B cell (primary cell): ENCODE measurements around the gene AQP5. TPM values are rescaled to one million over a fixed set of nuclear protein-coding genes. Genes with fewer than 3 reads are reported as not detected.

Experiments
- ATAC-seq: fragments of 200-7000 bp; cut with Tn5 transposase; one replicate; pipeline ENCODE4 v1.10.0; 2021; ENCODE audit warnings: low read depth, mild to moderate bottlenecking, moderate number of reproducible peaks, moderate library complexity
- CTCF ChIA-PET: fragments of 350-600 bp; sonication (Branson Sonifier 250); formaldehyde crosslinking; loops from one replicate; lab custom pipeline; 2021; ENCODE audit warnings: antibody characterized with exemption, inconsistent platforms; lab: Charles Lee
- POLR2A ChIA-PET: fragments of 350-600 bp; sonication (Branson Sonifier 250); formaldehyde crosslinking; loops from one replicate; lab custom pipeline; 2021; ENCODE audit warnings: antibody characterized with exemption; lab: Charles Lee
- DNase-seq: peaks from one replicate; pipeline ENCODE4 v3.0.0; 2013
- H2AFZ ChIP-seq: 2 replicates; pipeline ENCODE4 v1.6.1; 2012; ENCODE audit warnings: mild to moderate bottlenecking, low read depth, low read length; ENCODE audit not compliant: insufficient read depth, poor library complexity, severe bottlenecking
- H3K27ac ChIP-seq, 2 donors: 1 replicate in 1 of 2; 2 replicates in 1 of 2; pipeline ENCODE4 v1.5.1; 2012 to 2013; ENCODE audit warnings: low read length in 2 of 2, mild to moderate bottlenecking in 2 of 2, moderate library complexity in 1 of 2
- H3K27me3 ChIP-seq, 4 experiments: fragments of 200-600 bp in 1 of 4; sonication (generic) in 1 of 4; replicated peaks in 1 of 4; 1 replicate in 2 of 4; 2 replicates in 2 of 4; pipeline versions ENCODE4 v1.6.1 to v1.7.0; 2013 to 2016; ENCODE audit warnings: low read length in 3 of 4, mild to moderate bottlenecking in 2 of 4, mixed read lengths in 1 of 4, moderate library complexity in 1 of 4; ENCODE audit not compliant: insufficient read depth in 4 of 4, control insufficient read depth in 3 of 4; ENCODE audit errors: control extremely low read depth in 1 of 4
- H3K36me3 ChIP-seq, 2 experiments: replicated peaks in 1 of 2; 1 replicate in 1 of 2; 2 replicates in 1 of 2; pipeline versions ENCODE4 v1.6.1 to v1.7.1; 2013; ENCODE audit warnings: low read length in 1 of 2; ENCODE audit not compliant: insufficient read depth in 2 of 2, control insufficient read depth in 1 of 2; ENCODE audit errors: control extremely low read depth in 1 of 2, extremely low read depth in 1 of 2
- H3K4me1 ChIP-seq, 2 donors: fragments of 200-600 bp in 1 of 2; sonication (generic) in 1 of 2; 1 replicate in 1 of 2; 2 replicates in 1 of 2; pipeline versions ENCODE4 v1.5.1 to v1.6.1; 2013 to 2017; ENCODE audit warnings: low read length in 2 of 2; ENCODE audit not compliant: control insufficient read depth in 2 of 2, insufficient read depth in 2 of 2
- H3K4me2 ChIP-seq: replicated peaks from 2 replicates; pipeline ENCODE3; 2012; ENCODE audit warnings: mild to moderate bottlenecking, low read depth, low read length; ENCODE audit not compliant: poor library complexity, severe bottlenecking
- H3K4me3 ChIP-seq, 5 experiments: fragments of 200-600 bp in 1 of 5; sonication (generic) in 1 of 5; 1 replicate in 3 of 5; 2 replicates in 2 of 5; pipeline versions ENCODE4 v1.5.1 to v1.7.0; 2011 to 2016; ENCODE audit warnings: low read length in 4 of 5, mild to moderate bottlenecking in 4 of 5, low read depth in 2 of 5, control low read depth in 1 of 5, moderate library complexity in 1 of 5; ENCODE audit not compliant: insufficient read depth in 1 of 5; ENCODE audit errors: control extremely low read depth in 1 of 5, extremely low read depth in 1 of 5
- H3K79me2 ChIP-seq: fragments of 200-600 bp; sonication (generic); one replicate; pipeline ENCODE4 v1.6.0; 2016; ENCODE audit warnings: low read length; ENCODE audit not compliant: control insufficient read depth, insufficient read depth
- H3K9ac ChIP-seq: fragments of 200-600 bp; sonication (generic); 2 replicates; pipeline ENCODE4 v1.6.1; 2017; ENCODE audit warnings: mild to moderate bottlenecking, low read length, moderate library complexity
- H3K9me3 ChIP-seq, 3 donors: one replicate each; pipeline versions ENCODE4 v1.6.1 to v1.7.1; 2013; ENCODE audit warnings: low read length in 2 of 3; ENCODE audit not compliant: control insufficient read depth in 2 of 3, insufficient read depth in 1 of 3; ENCODE audit errors: control extremely low read depth in 1 of 3
- H4K20me1 ChIP-seq: 2 replicates; pipeline ENCODE4 v1.6.0; 2012; ENCODE audit warnings: mild to moderate bottlenecking, low read length; ENCODE audit not compliant: insufficient read depth, control insufficient read depth, poor library complexity, severe bottlenecking
- H3K27ac Mint-ChIP-seq: one replicate; pipeline ENCODE4 v1.8.0; 2021; ENCODE audit warnings: mixed read lengths
- H3K27me3 Mint-ChIP-seq: one replicate; pipeline ENCODE4 v1.8.0; 2021; ENCODE audit warnings: mixed read lengths
- H3K4me1 Mint-ChIP-seq: one replicate; pipeline ENCODE4 v1.8.0; 2021; ENCODE audit warnings: mixed read lengths
- H3K4me3 Mint-ChIP-seq: one replicate; pipeline ENCODE4 v1.8.0; 2021; ENCODE audit warnings: mixed read lengths
- H3K9me3 Mint-ChIP-seq: one replicate; pipeline ENCODE4 v1.8.0; 2022; ENCODE audit warnings: mixed read lengths; ENCODE audit not compliant: insufficient read depth
- CTCF ChIP-seq: fragments of 200-600 bp; IDR thresholded peaks from one replicate; pipeline ENCODE4 v1.8.0; 2022; ENCODE audit warnings: antibody characterized with exemption, mild to moderate bottlenecking
- EZH2 ChIP-seq: IDR thresholded peaks from 2 replicates; pipeline ENCODE4 v1.6.1; 2012; ENCODE audit warnings: borderline replicate concordance, low read depth, mild to moderate bottlenecking, moderate library complexity, low read length; ENCODE audit not compliant: insufficient read depth, poor library complexity, severe bottlenecking
- WGBS: methylation state at CpG from one replicate; pipeline ENCODE4 v1.1.5; 2013; ENCODE audit warnings: missing lambda C conversion rate; ENCODE audit not compliant: insufficient coverage; 5-methylcytosine and 5-hydroxymethylcytosine counted together
- intact Hi-C: fragments of 100-400 bp; cut with micrococcal nuclease; formaldehyde crosslinking; loops from one replicate; pipeline ENCODE4 v1.10.0; 2022
- polyA plus RNA-seq: library from polyadenylated mRNA; depleted of rRNA; stranded (reverse); fragments of >200 nt; gene quantifications from 2 replicates; pipeline ENCODE4 v1.2.3, GENCODE V29; 2012
- total RNA-seq, 2 donors: library from RNA; stranded (reverse); fragments of 120-200 nt in 1 of 2; gene quantifications; 1 replicate in 1 of 2; 2 replicates in 1 of 2; pipeline versions ENCODE4 v1.2.3 to v1.2.4, GENCODE V29; 2013 to 2022

AQP5 gene
- total and polyA plus RNA-seq, 2 donors (not counting 1 experiment from before 2014, with no cell fraction given), result not detected

GRCh38 chr12:49961993-49962764, 507 bp downstream of the AQP5 start:
- H3K4me1 Mint-ChIP-seq, result peaks cover 13% of the 10 kb centered on the region
- 55% methylated on average over 32 of the region's 37 CpGs for WGBS
- Histone ChIP-seq H2AFZ (no peak overlapping the region), H3K9me3 (peaks cover 0 to 2% (median 0%) of the 10 kb centered on the region in 3 donors), H3K4me1 (peaks cover 5 to 18% of the 10 kb centered on the region in 2 donors), H3K4me3 (no peak overlapping the region), H3K27me3 (peaks cover 0 to 65% (median 20%) of the 10 kb centered on the region in 4 experiments), H3K27ac (no peak overlapping the region), H3K36me3 (no peaks in the 10 kb centered on the region), H3K9ac (no peak overlapping the region), H4K20me1 (no peaks in the 10 kb centered on the region), H3K79me2 (no peaks in the 10 kb centered on the region), H3K4me2 (peak overlapping the region; percentile 15)
- POLR2A ChIA-PET, result no interaction called here
- peak overlapping the region; percentile 59 for H3K4me3 Mint-ChIP-seq
- H3K9me3 Mint-ChIP-seq, result no peaks in the 10 kb centered on the region
- TF ChIP-seq CTCF, result no peak
- no peak for TF ChIP-seq EZH2
- no peak overlapping the region for H3K27ac Mint-ChIP-seq
- CTCF ChIA-PET, result interaction anchor here (1.3 to 2.3 kb wide), 3 partner anchors 15 to 93 kb away, joined by 3 to 10 read pairs (median 5); no protein-coding TSS in a partner anchor
- intact Hi-C loops, result no loop called here
- DNase-seq (no peak), ATAC-seq (no peak)
- peaks cover 71% of the 10 kb centered on the region for H3K27me3 Mint-ChIP-seq
